CD4-positive, alpha-beta T cell treated with Interleukin-6 at 100 ng/mL for 8 hours (primary cell): Measurements from ENCODE around the gene GLIS1.

Experiments used
- DNase-seq: peaks from one replicate; pipeline ENCODE4 v3.0.0-alpha.2; 2020; ENCODE audit warnings: mixed read lengths, low spot score

GLIS1 gene

GRCh38 chr1:53548031-53548491 lies 190.9 kb downstream of the GLIS1 start:
- no peak for DNase-seq

GRCh38 chr1:53547231-53547790 lies 191.7 kb downstream of the GLIS1 start:
- no peak for DNase-seq

GRCh38 chr1:53546409-53547155 lies 192.4 kb downstream of the GLIS1 start:
- DNase-seq = no peak

- DNase-seq = no peak
Measured at GRCh38 chr1:53545663-53546408, 193.1 kb downstream of the GLIS1 start.

- DNase-seq = no peak
Measured at GRCh38 chr1:53544728-53545515, 194.0 kb downstream of the GLIS1 start.

GRCh38 chr1:53543778-53544695 lies 194.9 kb downstream of the GLIS1 start:
- no peak for DNase-seq

- DNase-seq = no peak
Measured at GRCh38 chr1:53543130-53543777, 195.7 kb downstream of the GLIS1 start.

GRCh38 chr1:53542551-53542950 lies 196.4 kb downstream of the GLIS1 start:
- DNase-seq = no peak

GRCh38 chr1:53541761-53542550 lies 197.0 kb downstream of the GLIS1 start:
- DNase-seq = no peak

- DNase-seq = no peak
Measured at GRCh38 chr1:53541263-53541625, 197.7 kb downstream of the GLIS1 start.

- DNase-seq = no peak
Measured at GRCh38 chr1:53540604-53541262, 198.2 kb downstream of the GLIS1 start.

GRCh38 chr1:53539711-53540603 lies 199.0 kb downstream of the GLIS1 start:
- DNase-seq = no peak

- DNase-seq = no peak
Measured at GRCh38 chr1:53539226-53539625, 199.7 kb downstream of the GLIS1 start.

- DNase-seq = no peak
Measured at GRCh38 chr1:53536606-53537005, 202.4 kb downstream of the GLIS1 start.

- no peak for DNase-seq
Measured at GRCh38 chr1:53535846-53536245, 203.1 kb downstream of the GLIS1 start.

GRCh38 chr1:53535226-53535625 lies 203.7 kb downstream of the GLIS1 start:
- no peak for DNase-seq

GRCh38 chr1:53532912-53533311 lies 206.1 kb downstream of the GLIS1 start:
- no peak for DNase-seq

GRCh38 chr1:53532377-53532776 lies 206.6 kb downstream of the GLIS1 start:
- DNase-seq = no peak
